ENCODE data around the gene KCTD14.

DNA sequence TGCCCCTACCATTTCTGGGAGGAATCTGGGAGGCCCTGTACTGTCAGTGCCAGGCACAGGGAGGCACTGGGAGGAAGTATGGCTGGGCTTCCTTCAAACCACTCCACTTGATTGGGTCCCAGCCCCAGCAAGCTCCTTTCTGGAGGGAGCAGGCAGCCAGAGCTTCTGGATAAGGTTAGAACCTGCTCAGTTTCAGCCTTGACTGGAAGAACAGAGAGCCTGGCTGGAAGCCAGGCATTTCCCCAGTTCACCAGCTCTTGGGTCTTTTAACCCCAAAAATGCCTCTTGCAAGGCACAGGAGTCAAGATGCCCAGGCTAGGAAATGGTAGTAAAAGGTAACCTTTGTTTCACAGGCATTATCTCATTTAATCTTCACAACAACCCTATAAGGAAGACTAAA, 9.0 kb upstream of the KCTD14 start:
- TF ChIP-seq, protein P1, sequence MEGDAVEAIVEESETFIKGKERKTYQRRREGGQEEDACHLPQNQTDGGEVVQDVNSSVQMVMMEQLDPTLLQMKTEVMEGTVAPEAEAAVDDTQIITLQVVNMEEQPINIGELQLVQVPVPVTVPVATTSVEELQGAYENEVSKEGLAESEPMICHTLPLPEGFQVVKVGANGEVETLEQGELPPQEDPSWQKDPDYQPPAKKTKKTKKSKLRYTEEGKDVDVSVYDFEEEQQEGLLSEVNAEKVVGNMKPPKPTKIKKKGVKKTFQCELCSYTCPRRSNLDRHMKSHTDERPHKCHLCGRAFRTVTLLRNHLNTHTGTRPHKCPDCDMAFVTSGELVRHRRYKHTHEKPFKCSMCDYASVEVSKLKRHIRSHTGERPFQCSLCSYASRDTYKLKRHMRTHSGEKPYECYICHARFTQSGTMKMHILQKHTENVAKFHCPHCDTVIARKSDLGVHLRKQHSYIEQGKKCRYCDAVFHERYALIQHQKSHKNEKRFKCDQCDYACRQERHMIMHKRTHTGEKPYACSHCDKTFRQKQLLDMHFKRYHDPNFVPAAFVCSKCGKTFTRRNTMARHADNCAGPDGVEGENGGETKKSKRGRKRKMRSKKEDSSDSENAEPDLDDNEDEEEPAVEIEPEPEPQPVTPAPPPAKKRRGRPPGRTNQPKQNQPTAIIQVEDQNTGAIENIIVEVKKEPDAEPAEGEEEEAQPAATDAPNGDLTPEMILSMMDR (IDR thresholded peaks at IDR 0.05) = no peak
- no peak for TF ChIP-seq POLR2A (IDR thresholded peaks at IDR 0.05)
- TF ChIP-seq POLR2AphosphoS5 (IDR thresholded peaks at IDR 0.05) = no peak
